HepG2 (cell line): ENCODE measurements around the gene ATXN2. TPM values are rescaled to one million over a fixed set of nuclear protein-coding genes. Genes with fewer than 3 reads are reported as not detected.

ENCODE experiments used
- ARHGAP35 ChIP-seq: sonication (generic); formaldehyde crosslinking; IDR thresholded peaks from 2 replicates; pipeline ENCODE4 v1.9.0; 2022; ENCODE audit warnings: mild to moderate bottlenecking, inconsistent platforms, moderate library complexity, missing genetic modification reagents, borderline replicate concordance
- CBX1 ChIP-seq: IDR thresholded peaks from one replicate; pipeline ENCODE4 v1.6.1; 2016; ENCODE audit warnings: antibody characterized with exemption, low read depth
- CENPBD1 ChIP-seq: sonication (generic); formaldehyde crosslinking; IDR thresholded peaks from 2 replicates; pipeline ENCODE4 v1.8.0; 2022; ENCODE audit warnings: missing genetic modification reagents, low read depth, mild to moderate bottlenecking, borderline replicate concordance
- CENPT ChIP-seq: sonication (generic); formaldehyde crosslinking; IDR thresholded peaks from 2 replicates; pipeline ENCODE4 v1.8.0; 2022; ENCODE audit warnings: low read depth, mild to moderate bottlenecking, moderate library complexity, missing genetic modification reagents
- CHD2 ChIP-seq: IDR thresholded peaks from 2 replicates; pipeline ENCODE4 v1.6.1; 2011; ENCODE audit warnings: low read depth, low read length, improper control_type of control experiment
- CREM ChIP-seq, 2 experiments: sonication (generic) in 1 of 2; formaldehyde crosslinking in 1 of 2; IDR thresholded peaks; 2 replicates each; pipeline versions ENCODE4 v1.4.0 to v1.6.1; 2016 to 2020; ENCODE audit warnings: antibody characterized with exemption in 1 of 2, mild to moderate bottlenecking in 1 of 2, missing genetic modification reagents in 1 of 2
- DDIT3 ChIP-seq: sonication (generic); formaldehyde crosslinking; IDR thresholded peaks from 2 replicates; pipeline ENCODE4 v1.4.0; 2020; ENCODE audit warnings: mild to moderate bottlenecking, missing genetic modification reagents
- FOXM1 ChIP-seq: sonication (generic); formaldehyde crosslinking; IDR thresholded peaks from 2 replicates; pipeline ENCODE4 v1.5.0; 2020; ENCODE audit warnings: missing genetic modification reagents
- HOXA7 ChIP-seq: sonication (generic); formaldehyde crosslinking; IDR thresholded peaks from 2 replicates; pipeline ENCODE4 v1.8.1; 2022; ENCODE audit warnings: mild to moderate bottlenecking, missing genetic modification reagents, moderate library complexity
- JUNB ChIP-seq: sonication (generic); formaldehyde crosslinking; IDR thresholded peaks from 2 replicates; pipeline ENCODE4 v1.8.0; 2022; ENCODE audit warnings: missing genetic modification reagents, mild to moderate bottlenecking, borderline replicate concordance
- NR2F1 ChIP-seq, 2 experiments: fragments of 450-650 bp in 1 of 2; formaldehyde crosslinking in 1 of 2; IDR thresholded peaks; 2 replicates each; pipeline versions ENCODE4 v1.5.0 to v1.6.1; 2016 to 2020; ENCODE audit warnings: mild to moderate bottlenecking in 1 of 2, missing compliant biosample characterization in 1 of 2, missing genetic modification reagents in 1 of 2, moderate library complexity in 1 of 2
- PBX2 ChIP-seq: IDR thresholded peaks from 2 replicates; pipeline ENCODE4 v1.6.1; 2016; ENCODE audit warnings: control low read depth
- PRDM10 ChIP-seq: sonication (generic); formaldehyde crosslinking; IDR thresholded peaks from 2 replicates; pipeline ENCODE4 v1.4.0; 2020; ENCODE audit warnings: low read depth, missing genetic modification reagents
- RFX5 ChIP-seq: IDR thresholded peaks from 2 replicates; pipeline ENCODE4 v1.6.1; 2011; ENCODE audit warnings: low read depth, low read length, improper control_type of control experiment
- TMF1 ChIP-seq: sonication (generic); formaldehyde crosslinking; IDR thresholded peaks from 2 replicates; pipeline ENCODE4 v1.8.1; 2022; ENCODE audit warnings: low read depth, missing genetic modification reagents
- ZNF136 ChIP-seq: sonication (generic); formaldehyde crosslinking; IDR thresholded peaks from 2 replicates; pipeline ENCODE4 v1.8.1; 2022; ENCODE audit warnings: low read depth, mild to moderate bottlenecking, moderate library complexity, missing genetic modification reagents
- ZNF234 ChIP-seq: sonication (generic); formaldehyde crosslinking; conservative IDR thresholded peaks from 2 replicates; pipeline ENCODE4 v1.5.1; 2020; ENCODE audit warnings: mild to moderate bottlenecking, missing genetic modification reagents
- ZNF264 ChIP-seq: sonication (generic); formaldehyde crosslinking; IDR thresholded peaks from 2 replicates; pipeline ENCODE4 v1.4.0; 2020; ENCODE audit warnings: missing genetic modification reagents
- ZNF460 ChIP-seq: sonication (generic); formaldehyde crosslinking; IDR thresholded peaks from 2 replicates; pipeline ENCODE4 v1.5.1; 2020; ENCODE audit warnings: missing genetic modification reagents, mild to moderate bottlenecking, borderline replicate concordance
- ZNF614 ChIP-seq: IDR thresholded peaks from 2 replicates; pipeline ENCODE4 v1.6.1; 2018; ENCODE audit warnings: missing biosample characterization, missing genetic modification reagents, inconsistent platforms, borderline replicate concordance
- ZSCAN21 ChIP-seq: sonication (generic); formaldehyde crosslinking; IDR thresholded peaks from 2 replicates; pipeline ENCODE4 v1.8.0; 2022; ENCODE audit warnings: mild to moderate bottlenecking, missing genetic modification reagents, moderate library complexity, borderline replicate concordance
- polyA plus RNA-seq, 8 experiments: library from polyadenylated mRNA; depleted of rRNA in 3 of 8; stranded (reverse) in 7 of 8; unstranded in 1 of 8; fragments of >200 nt; fragmentation: Illumina TruSeq in 4 of 8; extraction: Trizol in 4 of 8; gene quantifications; 2 replicates each; pipeline versions ENCODE4 v1.2.1 to v1.2.3, GENCODE V29; 2011 to 2016; ENCODE audit warnings: low read depth in 4 of 8, missing spikeins in 1 of 8, mixed read lengths in 1 of 8; ENCODE audit not compliant: insufficient read depth in 1 of 8
- total RNA-seq, 5 experiments: library from RNA; depleted of rRNA; stranded (reverse); fragments of >200 nt; fragmentation: Illumina TruSeq; extraction: Trizol; gene quantifications; 2 replicates each; pipeline ENCODE4 v1.2.3, GENCODE V29; 2016; ENCODE audit warnings: low read depth in 1 of 5

ATXN2 gene
- total and polyA plus RNA-seq, 2 of the 13 experiments (the other 11 are each of a cell fraction or from before 2014, with no cell fraction given): 18.1 to 27.1 TPM

GRCh38 chr12:111599453-111600204, 514 bp upstream of the ATXN2 start (continued):
- no peak; the same call in 1 of the 2 replicates for TF ChIP-seq ARHGAP35 (CRISPR knock-in tag)
- TF ChIP-seq ZNF234: no peak
- no peak for TF ChIP-seq ZNF614 (CRISPR knock-in tag)
- no peak for TF ChIP-seq FOXM1
- no peak; the same call in 1 of the 2 replicates for TF ChIP-seq JUNB (CRISPR knock-in tag)
- no peak for TF ChIP-seq HOXA7 (CRISPR knock-in tag)
- no peak for TF ChIP-seq PRDM10
- TF ChIP-seq CENPT (CRISPR knock-in tag): no peak; the same call in 1 of the 2 replicates
- no peak for TF ChIP-seq ZNF460 (CRISPR knock-in tag)
- no peak for TF ChIP-seq CENPBD1 (CRISPR knock-in tag)
- TF ChIP-seq PBX2: no peak
- 0 out of 2 replicates have a peak, but pooled peaks have one; percentile 50 for TF ChIP-seq ZNF136
- peak; percentile 61 for TF ChIP-seq CBX1
- TF ChIP-seq NR2F1 (CRISPR knock-in tag; IDR thresholded peaks at IDR 0.05): 0 out of 4 replicates have a peak, but pooled peaks of 1 of the 2 experiments have one; percentile 31
- TF ChIP-seq RFX5: no peak
- no peak for TF ChIP-seq CREM (IDR thresholded peaks at IDR 0.05)
- TF ChIP-seq CREM (CRISPR knock-in tag; IDR thresholded peaks at IDR 0.05): no peak
- TF ChIP-seq DDIT3 (CRISPR knock-in tag): no peak
- no peak; the same call in none of the 2 replicates for TF ChIP-seq ZNF264 (CRISPR knock-in tag)
- peak; percentile 7; the same call in 1 of the 2 replicates for TF ChIP-seq ZSCAN21 (CRISPR knock-in tag)
- TF ChIP-seq TMF1: no peak
- peak; percentile 79 for TF ChIP-seq CHD2
